Astrocyte (in vitro differentiated cells and primary cell): ENCODE data around the gene ELMO1. TPM values are rescaled to one million over a fixed set of nuclear protein-coding genes. Genes with fewer than 3 reads are reported as not detected.

Source experiments
- DNase-seq: peaks from one replicate; pipeline ENCODE4 v3.0.0-alpha.2; 2010; ENCODE audit warnings: low read depth
- FAIRE-seq: peaks from 2 replicates; lab custom pipeline; 2011; peaks lifted over from hg19 to GRCh38; lab: Jason Lieb, UNC
- H2AFZ ChIP-seq: 2 replicates; pipeline ENCODE4 v1.6.0; 2012; ENCODE audit warnings: low read depth, low read length, inconsistent platforms
- H3K27ac ChIP-seq: 2 replicates; pipeline ENCODE4 v1.5.1; 2011; ENCODE audit warnings: low read depth, low read length, inconsistent platforms
- H3K27me3 ChIP-seq: 2 replicates; pipeline ENCODE4 v1.6.0; 2011; ENCODE audit warnings: low read length, inconsistent platforms; ENCODE audit not compliant: insufficient read depth
- H3K36me3 ChIP-seq: 2 replicates; pipeline ENCODE4 v1.5.1; 2011; ENCODE audit warnings: low read length, inconsistent platforms; ENCODE audit not compliant: insufficient read depth
- H3K4me1 ChIP-seq: 2 replicates; pipeline ENCODE4 v1.5.1; 2011; ENCODE audit warnings: low read length, inconsistent platforms; ENCODE audit not compliant: insufficient read depth
- H3K4me2 ChIP-seq: 2 replicates; pipeline ENCODE4 v1.6.0; 2012; ENCODE audit warnings: low read length, inconsistent platforms
- H3K4me3 ChIP-seq: 2 replicates; pipeline ENCODE4 v1.5.1; 2011; ENCODE audit warnings: low read depth, mild to moderate bottlenecking, low read length, inconsistent platforms; ENCODE audit not compliant: insufficient read depth
- H3K79me2 ChIP-seq: 2 replicates; pipeline ENCODE4 v1.6.0; 2012; ENCODE audit warnings: mild to moderate bottlenecking, low read length, inconsistent platforms; ENCODE audit not compliant: insufficient read depth
- H3K9ac ChIP-seq: 2 replicates; pipeline ENCODE4 v1.6.0; 2012; ENCODE audit warnings: mild to moderate bottlenecking, low read length, inconsistent platforms
- H3K9me3 ChIP-seq: 2 replicates; pipeline ENCODE4 v1.5.1; 2012; ENCODE audit warnings: low read depth, mild to moderate bottlenecking, low read length, inconsistent platforms; ENCODE audit not compliant: insufficient read depth
- H4K20me1 ChIP-seq: 2 replicates; pipeline ENCODE4 v1.6.0; 2012; ENCODE audit warnings: low read length, inconsistent platforms; ENCODE audit not compliant: insufficient read depth
- H3K27ac Mint-ChIP-seq: one replicate; pipeline ENCODE4 v1.8.0; 2021; ENCODE audit warnings: mild to moderate bottlenecking, mixed read lengths; ENCODE audit not compliant: unreplicated experiment
- H3K27me3 Mint-ChIP-seq: one replicate; pipeline ENCODE4 v1.8.0; 2021; ENCODE audit warnings: low read depth, mixed read lengths; ENCODE audit not compliant: unreplicated experiment
- H3K36me3 Mint-ChIP-seq: one replicate; pipeline ENCODE4 v1.8.0; 2021; ENCODE audit warnings: low read depth, mixed read lengths; ENCODE audit not compliant: unreplicated experiment
- H3K4me1 Mint-ChIP-seq: one replicate; pipeline ENCODE4 v1.8.0; 2021; ENCODE audit warnings: low read depth, mixed read lengths; ENCODE audit not compliant: unreplicated experiment
- H3K4me3 Mint-ChIP-seq: one replicate; pipeline ENCODE4 v1.8.0; 2021; ENCODE audit warnings: mild to moderate bottlenecking, moderate library complexity, mixed read lengths; ENCODE audit not compliant: unreplicated experiment
- H3K9me3 Mint-ChIP-seq: one replicate; pipeline ENCODE4 v1.8.0; 2021; ENCODE audit warnings: mild to moderate bottlenecking, mixed read lengths; ENCODE audit not compliant: unreplicated experiment
- CTCF ChIP-seq: IDR thresholded peaks from 2 replicates; pipeline ENCODE4 v1.5.1; 2011; ENCODE audit warnings: low read depth, mild to moderate bottlenecking, inconsistent platforms, low read length, moderate library complexity; ENCODE audit not compliant: insufficient read depth
- EZH2 ChIP-seq: IDR thresholded peaks from 2 replicates; pipeline ENCODE4 v1.6.1; 2012; ENCODE audit warnings: mild to moderate bottlenecking, low read length, inconsistent platforms; ENCODE audit not compliant: insufficient read depth
- total RNA-seq: library from RNA; stranded (reverse); gene quantifications from 2 replicates; pipeline ENCODE4 v1.2.1, GENCODE V29; 2021

Gene ELMO1
- total RNA-seq, 1 donor from 2014 or later: 20.4 TPM

DNA sequence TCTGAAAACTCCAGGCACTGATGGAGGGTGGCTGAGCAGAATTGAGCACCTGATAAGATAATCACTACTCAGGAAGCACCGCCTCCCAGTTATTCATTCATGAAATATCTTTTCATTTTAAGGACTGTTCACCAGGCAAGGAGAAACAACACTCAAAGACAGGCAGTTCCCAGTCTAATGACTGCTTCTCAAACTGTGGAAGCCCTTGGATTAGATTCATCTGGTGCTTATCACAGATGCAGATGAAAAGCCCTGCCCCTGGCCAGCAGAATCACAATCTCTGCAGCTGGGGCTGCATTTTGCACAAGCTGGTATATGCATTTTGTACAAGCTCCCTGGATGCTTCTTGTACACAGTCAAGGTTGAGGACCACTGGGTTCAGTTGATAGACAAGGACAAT, 109.7 kb downstream of the ELMO1 start:
- H3K27me3 ChIP-seq: no peaks in the 10 kb centered on the region
- Mint-ChIP-seq H3K9me3 (peaks cover 3% of the 10 kb centered on the region), H3K27me3 (no peaks in the 10 kb centered on the region), H3K4me3 (no peak overlapping the region), H3K36me3 (peaks cover 5% of the 10 kb centered on the region), H3K27ac (no peak overlapping the region), H3K4me1 (no peaks in the 10 kb centered on the region)
- no peaks in the 10 kb centered on the region for H3K36me3 ChIP-seq
- no peaks in the 10 kb centered on the region for H4K20me1 ChIP-seq
- no peaks in the 10 kb centered on the region for H3K9me3 ChIP-seq
- no peaks in the 10 kb centered on the region for H3K79me2 ChIP-seq
- no peak overlapping the region for H3K27ac ChIP-seq
- FAIRE-seq (no peak), DNase-seq (no peak)
- H3K4me1 ChIP-seq: no peaks in the 10 kb centered on the region
- no peak overlapping the region for H3K4me3 ChIP-seq
- no peak overlapping the region for H3K4me2 ChIP-seq
- no peak for TF ChIP-seq CTCF
- TF ChIP-seq EZH2: no peak
- H3K9ac ChIP-seq: no peak overlapping the region
- no peak overlapping the region for H2AFZ ChIP-seq

GRCh38 chr7:37337522-37337921, 111.1 kb downstream of the ELMO1 start:
- Histone ChIP-seq H3K9ac (no peak overlapping the region), H3K4me3 (no peak overlapping the region), H3K79me2 (no peaks in the 10 kb centered on the region), H3K4me1 (no peaks in the 10 kb centered on the region), H3K36me3 (no peaks in the 10 kb centered on the region), H4K20me1 (no peaks in the 10 kb centered on the region), H3K9me3 (no peaks in the 10 kb centered on the region), H3K4me2 (no peak overlapping the region), H3K27me3 (no peaks in the 10 kb centered on the region), H2AFZ (no peak overlapping the region), H3K27ac (no peak overlapping the region)
- DNase-seq (no peak), FAIRE-seq (no peak)
- H3K4me1 Mint-ChIP-seq: peaks cover 8% of the 10 kb centered on the region
- TF ChIP-seq CTCF: no peak
- no peak for TF ChIP-seq EZH2
- H3K9me3 Mint-ChIP-seq: peaks cover 3% of the 10 kb centered on the region
- H3K36me3 Mint-ChIP-seq: peaks cover 5% of the 10 kb centered on the region
- H3K4me3 Mint-ChIP-seq: no peak overlapping the region
- no peak overlapping the region for H3K27ac Mint-ChIP-seq
- H3K27me3 Mint-ChIP-seq: no peaks in the 10 kb centered on the region

GRCh38 chr7:37336259-37336658, 112.4 kb downstream of the ELMO1 start:
- H3K4me1 ChIP-seq: no peaks in the 10 kb centered on the region
- no peak overlapping the region for H3K27ac ChIP-seq
- no peak for DNase-seq
- H3K27me3 Mint-ChIP-seq: no peaks in the 10 kb centered on the region
- H3K79me2 ChIP-seq: no peaks in the 10 kb centered on the region
- peaks cover 9% of the 10 kb centered on the region for H3K4me1 Mint-ChIP-seq
- H3K36me3 ChIP-seq: no peaks in the 10 kb centered on the region
- no peak overlapping the region for H3K4me3 ChIP-seq
- no peaks in the 10 kb centered on the region for H3K27me3 ChIP-seq
- FAIRE-seq: no peak
- no peak overlapping the region for H3K4me3 Mint-ChIP-seq
- TF ChIP-seq CTCF (no peak), EZH2 (no peak)
- peaks cover 5% of the 10 kb centered on the region for H3K36me3 Mint-ChIP-seq
- no peak overlapping the region for H3K4me2 ChIP-seq
- H3K27ac Mint-ChIP-seq: no peak overlapping the region
- H3K9me3 ChIP-seq: no peaks in the 10 kb centered on the region
- H3K9ac ChIP-seq: no peak overlapping the region
- no peaks in the 10 kb centered on the region for H4K20me1 ChIP-seq
- no peak overlapping the region for H2AFZ ChIP-seq
- peaks cover 3% of the 10 kb centered on the region for H3K9me3 Mint-ChIP-seq
